ENCODE measurements around the gene ACSF3. TPM values are rescaled to one million over a fixed set of nuclear protein-coding genes. Genes with fewer than 3 reads are reported as not detected.

ACSF3 gene
- total RNA-seq, 1 donor: 20.7 TPM

DNA sequence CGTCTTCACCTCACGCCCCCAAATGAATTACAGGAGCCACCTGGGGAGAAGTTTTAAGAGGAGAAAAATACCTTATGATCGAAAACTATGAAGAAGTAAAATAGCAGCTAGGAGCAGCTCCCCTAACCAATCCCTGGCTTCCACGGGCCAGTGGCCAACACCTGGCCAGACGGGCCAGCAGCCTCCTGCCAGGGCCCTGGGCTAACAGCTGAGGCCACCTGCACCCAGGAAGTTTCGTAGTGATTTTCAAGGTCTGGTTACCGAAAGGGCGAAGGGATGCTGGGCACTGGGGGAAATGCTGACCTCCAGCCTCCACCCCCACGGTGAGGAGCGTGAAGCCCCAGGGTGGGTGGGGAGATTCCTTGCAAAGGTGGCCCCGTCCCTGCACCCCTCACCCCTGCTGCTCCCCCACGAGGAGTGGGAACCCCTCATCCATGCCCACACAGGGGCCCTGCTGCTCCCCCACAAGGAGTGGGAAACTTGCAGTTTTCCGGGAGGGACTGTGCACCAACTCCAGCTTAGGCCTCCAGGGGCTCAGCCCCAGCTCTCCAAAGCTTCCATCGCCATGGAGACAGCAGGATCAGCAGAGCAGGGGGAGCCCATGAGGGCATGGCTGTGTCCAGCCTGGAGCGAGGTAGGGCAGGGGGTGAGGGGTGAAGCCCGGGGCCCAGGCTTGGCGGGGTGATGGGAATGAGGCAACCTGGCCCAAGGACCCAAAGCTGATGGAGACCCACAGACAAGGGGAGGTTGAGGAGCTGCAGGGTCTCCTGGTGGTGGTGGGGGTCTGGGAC, 31.9 kb upstream of the ACSF3 start:
- TF ChIP-seq, protein P1, sequence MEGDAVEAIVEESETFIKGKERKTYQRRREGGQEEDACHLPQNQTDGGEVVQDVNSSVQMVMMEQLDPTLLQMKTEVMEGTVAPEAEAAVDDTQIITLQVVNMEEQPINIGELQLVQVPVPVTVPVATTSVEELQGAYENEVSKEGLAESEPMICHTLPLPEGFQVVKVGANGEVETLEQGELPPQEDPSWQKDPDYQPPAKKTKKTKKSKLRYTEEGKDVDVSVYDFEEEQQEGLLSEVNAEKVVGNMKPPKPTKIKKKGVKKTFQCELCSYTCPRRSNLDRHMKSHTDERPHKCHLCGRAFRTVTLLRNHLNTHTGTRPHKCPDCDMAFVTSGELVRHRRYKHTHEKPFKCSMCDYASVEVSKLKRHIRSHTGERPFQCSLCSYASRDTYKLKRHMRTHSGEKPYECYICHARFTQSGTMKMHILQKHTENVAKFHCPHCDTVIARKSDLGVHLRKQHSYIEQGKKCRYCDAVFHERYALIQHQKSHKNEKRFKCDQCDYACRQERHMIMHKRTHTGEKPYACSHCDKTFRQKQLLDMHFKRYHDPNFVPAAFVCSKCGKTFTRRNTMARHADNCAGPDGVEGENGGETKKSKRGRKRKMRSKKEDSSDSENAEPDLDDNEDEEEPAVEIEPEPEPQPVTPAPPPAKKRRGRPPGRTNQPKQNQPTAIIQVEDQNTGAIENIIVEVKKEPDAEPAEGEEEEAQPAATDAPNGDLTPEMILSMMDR (IDR thresholded peaks at IDR 0.05; ENCODE audit: insufficient read depth, low read depth, low read length): no peak
- no peak for DNase-seq (ENCODE audit: low read depth)
- no peak overlapping the region for H3K4me3 ChIP-seq (ENCODE audit: low read depth, low read length)

DNA sequence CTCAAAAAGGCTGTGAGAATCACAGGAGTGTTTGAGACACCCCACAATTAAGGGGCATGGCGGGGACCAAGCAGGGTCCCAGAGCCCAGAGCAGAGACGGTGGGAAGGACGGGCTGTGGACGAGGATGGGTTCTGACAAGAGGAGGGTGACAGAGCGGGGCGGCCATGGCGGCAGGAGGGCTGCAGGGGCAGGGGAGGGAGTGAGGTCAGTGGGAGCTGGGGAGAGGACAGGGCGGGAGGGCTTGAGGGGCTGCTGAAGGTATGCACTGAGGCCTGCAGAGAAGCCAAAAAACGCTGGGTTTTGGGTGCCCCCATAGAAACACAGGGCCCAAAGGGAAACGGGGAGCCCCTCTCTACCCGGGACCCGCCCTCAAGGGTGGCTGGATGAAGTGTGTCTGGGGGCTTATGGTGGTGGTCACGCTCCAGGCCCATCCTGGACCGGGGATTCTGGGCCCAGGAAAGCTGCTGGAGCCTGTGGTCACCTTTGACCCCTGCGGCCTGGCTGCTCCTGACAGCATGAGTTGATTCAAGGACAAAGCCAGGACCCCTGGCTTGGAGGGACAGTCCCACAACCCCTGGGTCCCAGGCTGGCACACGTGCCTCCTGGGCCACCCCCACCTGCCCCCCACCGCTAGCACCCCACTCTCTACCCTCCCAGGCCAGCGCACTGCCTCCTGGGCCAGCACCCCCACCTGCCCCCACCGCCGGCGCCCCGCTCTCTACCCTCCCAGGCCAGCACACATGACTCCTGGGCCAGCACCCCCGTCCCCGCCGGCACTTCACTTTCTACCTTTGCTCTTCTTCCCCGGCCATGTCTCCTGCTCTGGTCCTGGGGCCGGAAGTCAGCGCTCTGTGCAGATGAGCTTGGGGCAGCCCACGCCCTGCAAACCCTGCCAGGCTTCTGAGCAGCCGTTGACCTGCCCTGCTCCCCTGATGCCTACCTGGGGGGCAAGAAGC, 31.0 kb upstream of the ACSF3 start:
- H3K4me3 ChIP-seq (ENCODE audit: low read depth, low read length): no peak overlapping the region
- TF ChIP-seq, protein P1 (IDR thresholded peaks at IDR 0.05; ENCODE audit: insufficient read depth, low read depth, low read length): no peak
- no peak for DNase-seq (ENCODE audit: low read depth)

DNA sequence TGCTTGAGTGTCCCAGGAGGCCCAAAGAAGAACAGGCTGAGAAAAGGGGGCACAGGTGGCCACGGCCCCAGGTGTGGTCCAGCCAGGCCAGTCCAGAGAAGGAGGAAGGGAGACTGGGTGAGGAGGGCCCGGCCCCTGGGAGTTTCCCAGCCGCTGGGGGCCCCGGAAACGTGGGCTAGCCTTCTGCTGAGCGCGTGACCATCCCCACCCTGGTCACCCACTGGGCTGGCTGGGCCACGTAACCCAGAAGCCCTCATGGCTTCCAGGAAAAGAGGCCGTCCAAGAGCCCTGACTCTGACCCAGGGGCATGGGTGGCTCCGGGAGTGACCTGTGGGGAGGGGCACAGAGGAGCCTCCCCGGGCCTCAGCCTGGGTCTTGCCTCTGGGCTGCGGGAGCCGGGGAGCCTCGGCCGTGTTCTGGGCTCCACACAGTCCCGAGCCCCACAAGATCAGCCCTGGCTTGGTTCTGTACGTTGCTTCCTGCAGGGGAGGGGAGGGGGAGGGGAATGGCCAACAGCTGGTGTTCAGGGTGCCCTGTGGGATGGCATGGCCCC, 29.8 kb upstream of the ACSF3 start:
- TF ChIP-seq, protein P1 (IDR thresholded peaks at IDR 0.05; ENCODE audit: insufficient read depth, low read depth, low read length): no peak
- DNase-seq (ENCODE audit: low read depth): no peak
- no peak overlapping the region for H3K4me3 ChIP-seq (ENCODE audit: low read depth, low read length)

DNA sequence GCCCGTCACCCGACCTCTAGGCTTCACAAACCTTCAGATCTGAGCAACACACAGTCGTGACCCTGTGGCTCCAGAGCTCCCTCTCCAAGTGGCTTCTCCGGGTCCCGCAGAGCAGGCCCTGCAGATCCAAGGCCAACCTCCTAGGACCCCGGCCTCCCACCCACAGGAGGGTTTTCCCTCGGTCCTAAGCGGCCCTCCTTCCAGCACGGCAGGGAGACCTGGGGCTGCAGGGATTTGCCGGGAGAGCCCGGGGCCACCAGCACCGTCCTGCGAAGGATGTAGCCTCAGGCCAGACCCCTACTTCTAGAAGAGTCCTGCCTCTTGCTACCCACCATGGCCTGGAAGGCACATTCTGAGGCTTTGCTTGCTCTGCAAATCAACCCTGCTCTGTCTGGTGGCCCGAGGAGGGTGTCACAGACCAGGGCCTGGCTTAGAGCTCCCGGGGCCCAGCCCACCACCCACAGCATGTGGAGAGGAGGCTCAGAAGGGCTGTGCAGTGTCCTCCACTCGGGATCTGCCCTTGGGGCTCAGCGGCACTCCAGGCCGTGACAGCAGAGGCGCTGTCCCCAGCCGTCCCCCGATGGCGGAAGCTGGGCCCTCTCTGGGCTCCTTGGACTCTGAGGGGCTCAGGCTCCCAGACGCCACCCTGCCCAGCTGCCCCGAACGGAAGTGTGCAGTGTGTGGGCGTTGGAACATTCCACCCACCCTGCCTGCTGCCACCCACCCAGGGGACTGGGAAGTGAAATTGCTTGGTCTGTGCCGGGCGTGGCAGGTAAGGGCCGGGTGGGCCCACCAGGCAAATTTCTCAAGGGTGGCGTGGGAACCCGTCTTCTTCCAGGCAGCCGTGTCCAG, 28.8 kb upstream of the ACSF3 start:
- DNase-seq (ENCODE audit: low read depth): no peak
- TF ChIP-seq, protein P1 (IDR thresholded peaks at IDR 0.05; ENCODE audit: insufficient read depth, low read depth, low read length): no peak
- no peak overlapping the region for H3K4me3 ChIP-seq (ENCODE audit: low read depth, low read length)

DNA sequence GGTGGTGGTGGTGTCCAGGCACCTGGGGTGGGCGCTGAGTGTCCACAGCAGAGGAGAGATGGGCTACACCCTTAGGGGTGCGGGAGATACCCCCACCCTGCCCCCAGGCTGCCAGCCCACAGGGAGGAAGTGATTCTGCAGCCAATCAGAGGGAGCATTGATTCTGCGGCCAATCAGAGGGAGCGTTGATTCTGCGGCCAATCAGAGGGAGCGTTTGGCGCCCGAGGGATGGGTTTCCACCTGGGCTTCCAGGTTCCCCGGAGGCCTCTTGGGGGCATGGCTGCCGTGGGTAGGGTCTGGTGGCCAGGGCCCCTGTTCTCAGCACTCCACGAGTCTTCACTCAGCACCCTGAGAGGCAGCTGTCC, 28.2 kb upstream of the ACSF3 start:
- TF ChIP-seq, protein P1 (IDR thresholded peaks at IDR 0.05; ENCODE audit: insufficient read depth, low read depth, low read length): no peak
- no peak for DNase-seq (ENCODE audit: low read depth)
- no peak overlapping the region for H3K4me3 ChIP-seq (ENCODE audit: low read depth, low read length)

DNA sequence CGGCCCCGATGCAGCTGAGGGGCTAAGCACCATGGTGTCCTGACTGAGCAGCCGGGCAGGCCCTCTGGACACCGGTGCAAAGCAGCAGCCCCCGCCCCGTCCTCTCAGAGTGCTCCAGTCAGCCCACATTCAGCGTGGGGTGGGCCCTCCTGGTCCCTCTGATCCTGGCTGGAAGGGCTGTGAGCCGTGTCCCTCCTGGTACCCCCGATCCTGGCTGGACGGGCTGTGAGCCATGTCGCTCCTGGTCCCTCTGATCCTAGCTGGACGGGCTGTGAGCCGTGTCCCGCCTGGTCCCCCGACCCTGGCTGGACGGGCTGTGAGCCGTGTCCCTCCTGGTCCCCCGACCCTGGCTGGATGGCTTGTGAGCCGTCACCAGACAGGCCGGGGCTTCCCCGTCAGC, 26.9 kb upstream of the ACSF3 start:
- TF ChIP-seq, protein P1 (IDR thresholded peaks at IDR 0.05; ENCODE audit: insufficient read depth, low read depth, low read length): no peak
- H3K4me3 ChIP-seq (ENCODE audit: low read depth, low read length): no peak overlapping the region
- DNase-seq (ENCODE audit: low read depth): no peak

All from fibroblast of villous mesenchyme (primary cell).